IPS-15b (cell line): ENCODE results near the gene GALNT17.

Experiments
- H3K27me3 ChIP-seq: one replicate; pipeline ENCODE4 v1.6.1; 2013; ENCODE audit warnings: low read length; ENCODE audit not compliant: control insufficient read depth, insufficient read depth
- H3K36me3 ChIP-seq: one replicate; pipeline ENCODE4 v1.6.1; 2013; ENCODE audit warnings: low read length; ENCODE audit not compliant: control insufficient read depth, insufficient read depth
- H3K4me1 ChIP-seq: one replicate; pipeline ENCODE4 v1.6.1; 2013; ENCODE audit warnings: mild to moderate bottlenecking, low read length; ENCODE audit not compliant: control insufficient read depth, insufficient read depth
- H3K4me3 ChIP-seq: one replicate; pipeline ENCODE4 v1.5.1; 2013; ENCODE audit warnings: low read depth, low read length
- H3K9ac ChIP-seq: one replicate; pipeline ENCODE4 v1.6.1; 2013; ENCODE audit warnings: low read depth, mild to moderate bottlenecking, low read length
- H3K9me3 ChIP-seq: one replicate; pipeline ENCODE4 v1.6.1; 2013; ENCODE audit warnings: mild to moderate bottlenecking, low read length; ENCODE audit not compliant: control insufficient read depth, insufficient read depth

Gene GALNT17

GRCh38 chr7:71527213-71527612, 395.3 kb downstream of the GALNT17 start:
- H3K9me3 ChIP-seq: no peaks in the 10 kb centered on the region
- no peak overlapping the region for H3K9ac ChIP-seq
- H3K4me3 ChIP-seq: no peak overlapping the region
- H3K27me3 ChIP-seq: no peaks in the 10 kb centered on the region
- H3K4me1 ChIP-seq: no peaks in the 10 kb centered on the region
- H3K36me3 ChIP-seq: no peaks in the 10 kb centered on the region

DNA sequence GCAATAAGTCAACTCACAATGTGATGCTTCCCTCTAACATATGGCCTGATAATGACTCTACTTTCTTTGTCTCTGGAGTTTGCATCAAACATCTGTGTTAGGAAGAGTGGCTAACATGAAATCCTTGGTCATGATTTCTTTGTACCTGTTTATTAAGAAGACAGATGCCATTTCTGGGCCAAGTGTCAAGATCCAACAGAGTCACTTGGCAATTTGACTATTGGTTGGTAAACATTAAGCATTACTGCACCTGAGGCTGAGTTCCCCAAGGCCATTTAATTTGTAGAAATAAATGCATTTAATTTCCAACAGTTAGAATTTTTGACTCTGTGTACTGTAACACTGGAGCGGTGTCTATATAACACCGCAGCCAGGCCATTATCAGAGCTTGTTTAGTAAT, 403.7 kb downstream of the GALNT17 start:
- H3K36me3 ChIP-seq: no peaks in the 10 kb centered on the region
- H3K9me3 ChIP-seq: no peaks in the 10 kb centered on the region
- no peaks in the 10 kb centered on the region for H3K4me1 ChIP-seq
- H3K9ac ChIP-seq: no peak overlapping the region
- no peak overlapping the region for H3K4me3 ChIP-seq
- no peaks in the 10 kb centered on the region for H3K27me3 ChIP-seq

DNA sequence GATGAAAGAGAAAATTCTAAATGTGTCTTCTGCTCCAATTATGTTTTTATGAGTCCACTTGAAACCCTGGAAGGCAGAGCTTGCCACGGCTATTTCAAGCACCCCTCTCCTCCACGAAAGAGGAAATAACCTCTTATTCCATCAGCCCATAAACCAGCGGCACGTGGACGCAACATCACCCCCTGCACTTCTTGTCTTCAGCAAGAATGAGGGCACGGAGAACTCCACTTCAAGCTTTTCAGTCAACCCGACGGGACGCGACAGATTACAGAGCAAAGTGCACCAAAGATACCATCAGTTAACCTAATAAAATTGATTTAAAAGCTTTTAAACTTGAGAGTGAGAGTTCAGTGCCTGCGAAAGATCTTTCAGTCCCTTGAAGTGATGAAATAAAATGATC, 406.3 kb downstream of the GALNT17 start:
- Histone ChIP-seq H3K27me3 (no peaks in the 10 kb centered on the region), H3K36me3 (no peaks in the 10 kb centered on the region), H3K9me3 (no peaks in the 10 kb centered on the region), H3K4me1 (no peaks in the 10 kb centered on the region), H3K4me3 (no peak overlapping the region), H3K9ac (no peak overlapping the region)

DNA sequence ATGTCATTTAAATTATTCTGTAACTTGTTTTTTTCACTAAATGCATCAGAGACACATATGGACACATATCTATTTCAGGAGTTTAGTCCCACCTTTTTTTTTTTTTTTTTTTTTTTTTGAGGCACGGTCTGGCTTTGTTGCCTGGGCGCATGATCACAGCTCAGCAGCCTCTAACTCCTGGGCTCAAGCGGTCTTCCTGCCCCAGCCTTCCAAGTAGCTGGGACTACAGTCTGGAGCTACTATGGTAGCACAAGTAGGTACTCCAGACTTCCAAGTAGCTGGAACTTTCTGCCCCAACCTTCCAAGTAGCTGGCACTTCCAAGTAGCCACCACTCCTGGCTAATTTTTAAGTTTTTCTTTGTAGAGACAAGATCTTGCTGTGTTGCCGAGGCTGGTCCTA, 407.7 kb downstream of the GALNT17 start:
- Histone ChIP-seq H3K4me3 (no peak overlapping the region), H3K4me1 (no peaks in the 10 kb centered on the region), H3K9ac (no peak overlapping the region), H3K9me3 (no peaks in the 10 kb centered on the region), H3K27me3 (no peaks in the 10 kb centered on the region), H3K36me3 (no peaks in the 10 kb centered on the region)

GRCh38 chr7:71541707-71542353, 409.9 kb downstream of the GALNT17 start:
- Histone ChIP-seq H3K9ac (no peak overlapping the region), H3K27me3 (no peaks in the 10 kb centered on the region), H3K9me3 (no peaks in the 10 kb centered on the region), H3K4me3 (no peak overlapping the region), H3K36me3 (no peaks in the 10 kb centered on the region), H3K4me1 (no peaks in the 10 kb centered on the region)

- Histone ChIP-seq H3K27me3 (no peaks in the 10 kb centered on the region), H3K4me3 (no peak overlapping the region), H3K9ac (no peak overlapping the region), H3K9me3 (no peaks in the 10 kb centered on the region), H3K36me3 (no peaks in the 10 kb centered on the region), H3K4me1 (no peaks in the 10 kb centered on the region)
These were observed 411.5 kb downstream of the GALNT17 start for GRCh38 chr7:71543396-71543795.

GRCh38 chr7:71544816-71545215, 412.9 kb downstream of the GALNT17 start:
- Histone ChIP-seq H3K4me3 (no peak overlapping the region), H3K9me3 (no peaks in the 10 kb centered on the region), H3K27me3 (no peaks in the 10 kb centered on the region), H3K4me1 (no peaks in the 10 kb centered on the region), H3K36me3 (no peaks in the 10 kb centered on the region), H3K9ac (no peak overlapping the region)

- H3K9me3 ChIP-seq: no peaks in the 10 kb centered on the region
- H3K9ac ChIP-seq: no peak overlapping the region
- no peaks in the 10 kb centered on the region for H3K4me1 ChIP-seq
- H3K4me3 ChIP-seq: no peak overlapping the region
- no peaks in the 10 kb centered on the region for H3K27me3 ChIP-seq
- H3K36me3 ChIP-seq: no peaks in the 10 kb centered on the region
These were observed 415.5 kb downstream of the GALNT17 start for GRCh38 chr7:71547426-71547825.

DNA sequence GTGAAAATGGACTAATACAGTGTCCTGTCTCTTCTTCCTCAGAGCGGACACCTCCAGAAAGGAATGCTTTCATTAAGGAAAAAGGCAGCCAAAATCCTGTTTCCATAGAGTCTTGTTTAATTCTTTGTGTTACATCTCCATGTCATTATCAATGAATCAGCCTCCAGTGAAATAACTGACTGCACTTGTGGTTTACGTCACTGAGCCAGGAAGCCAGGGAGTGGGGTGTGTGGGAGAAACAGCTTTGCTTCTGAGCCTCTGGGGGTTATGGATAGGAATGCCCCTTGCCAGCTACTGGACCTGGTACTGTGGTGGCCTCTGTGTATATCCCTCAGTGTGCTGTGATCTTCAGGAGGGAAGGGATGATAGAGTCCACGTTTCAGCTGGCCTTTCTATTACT, 416.8 kb downstream of the GALNT17 start:
- Histone ChIP-seq H3K4me1 (no peaks in the 10 kb centered on the region), H3K9me3 (no peaks in the 10 kb centered on the region), H3K4me3 (no peak overlapping the region)

GRCh38 chr7:71553306-71553705, 421.4 kb downstream of the GALNT17 start:
- H3K4me1 ChIP-seq: no peaks in the 10 kb centered on the region
- no peaks in the 10 kb centered on the region for H3K27me3 ChIP-seq
- H3K9ac ChIP-seq: no peak overlapping the region
- no peak overlapping the region for H3K4me3 ChIP-seq
- H3K36me3 ChIP-seq: no peaks in the 10 kb centered on the region
- no peaks in the 10 kb centered on the region for H3K9me3 ChIP-seq

More for the DNA sequence above, 416.8 kb downstream of the GALNT17 start:
- no peaks in the 10 kb centered on the region for H3K27me3 ChIP-seq
- no peaks in the 10 kb centered on the region for H3K36me3 ChIP-seq
- no peak overlapping the region for H3K9ac ChIP-seq

DNA sequence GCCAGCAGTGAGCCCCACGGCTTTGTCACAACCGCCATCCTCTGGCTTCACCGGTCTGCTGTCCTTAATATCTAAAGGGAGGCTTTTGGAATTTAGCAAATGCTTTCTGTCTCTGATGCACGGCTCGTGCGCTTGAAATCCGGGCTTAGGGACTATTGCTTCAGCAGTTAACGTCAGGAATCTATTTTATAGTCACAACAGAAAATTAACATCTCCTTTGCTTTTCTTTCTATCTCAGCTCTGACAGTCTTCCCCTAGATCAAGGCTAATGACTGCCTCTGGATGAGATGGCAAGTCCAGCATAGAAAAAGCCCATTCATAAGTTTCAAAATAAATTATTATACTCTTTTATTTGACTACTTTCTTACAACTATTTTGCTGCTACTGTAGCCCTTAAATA, 423.8 kb downstream of the GALNT17 start:
- no peak overlapping the region for H3K4me3 ChIP-seq
- H3K4me1 ChIP-seq: peaks cover 9% of the 10 kb centered on the region
- H3K9me3 ChIP-seq: no peaks in the 10 kb centered on the region
- no peak overlapping the region for H3K9ac ChIP-seq
- H3K27me3 ChIP-seq: no peaks in the 10 kb centered on the region
- no peaks in the 10 kb centered on the region for H3K36me3 ChIP-seq

GRCh38 chr7:71558806-71559613, 427.1 kb downstream of the GALNT17 start:
- peaks cover 9% of the 10 kb centered on the region for H3K4me1 ChIP-seq
- no peaks in the 10 kb centered on the region for H3K36me3 ChIP-seq
- no peak overlapping the region for H3K4me3 ChIP-seq
- no peak overlapping the region for H3K9ac ChIP-seq
- H3K9me3 ChIP-seq: no peaks in the 10 kb centered on the region
- no peaks in the 10 kb centered on the region for H3K27me3 ChIP-seq
